ENCODE data around the gene LIM2.

- no peak for TF ChIP-seq POLR2A (IDR thresholded peaks at IDR 0.05)
- TF ChIP-seq CTCF (IDR thresholded peaks at IDR 0.05), result no peak
These were observed 43.4 kb upstream of the LIM2 start for GRCh38 chr19:51431124-51431523.

All from suprapubic skin (tissue), 3 donors.